IMR-90 (cell line): ENCODE results near the gene DCTN1.

Source experiments
- CTCF ChIP-seq: conservative IDR thresholded peaks from 2 replicates; pipeline ENCODE4 v1.5.1; 2012; ENCODE audit warnings: mild to moderate bottlenecking, low read depth, low read length, improper control_type of control experiment
- MAZ ChIP-seq: IDR thresholded peaks from 2 replicates; pipeline ENCODE4 v1.6.1; 2012; ENCODE audit warnings: low read depth, mild to moderate bottlenecking, low read length, improper control_type of control experiment, moderate library complexity, borderline replicate concordance
- POLR2A ChIP-seq: IDR thresholded peaks from 2 replicates; pipeline ENCODE4 v1.6.1; 2012; ENCODE audit warnings: mild to moderate bottlenecking, low read depth, low read length
- RCOR1 ChIP-seq: IDR thresholded peaks from 2 replicates; pipeline ENCODE4 v1.6.1; 2012; ENCODE audit warnings: mild to moderate bottlenecking, low read length, improper control_type of control experiment; ENCODE audit not compliant: insufficient replicate concordance
- SMC3 ChIP-seq: fragments of 150-350 bp; IDR thresholded peaks from 2 replicates; pipeline ENCODE4 v1.6.1; 2016; ENCODE audit warnings: low read depth, mild to moderate bottlenecking, antibody characterized with exemption, low read length, moderate library complexity

- TF ChIP-seq SMC3 (no peak), POLR2A (no peak), RCOR1 (no peak), CTCF (no peak), MAZ (no peak)
Observed at GRCh38 chr2:74312913-74313312, 67.2 kb downstream of the DCTN1 start.
